Keratinocyte (primary cell): ENCODE measurements around the gene TMEM132D. TPM values are rescaled to one million over a fixed set of nuclear protein-coding genes. Genes with fewer than 3 reads are reported as not detected.

Source experiments
- DNase-seq: peaks from one replicate; pipeline ENCODE4 v3.0.0-alpha.2; 2011; ENCODE audit warnings: low read depth, missing footprints, low spot score
- FAIRE-seq: peaks from 2 replicates; lab custom pipeline; 2011; peaks lifted over from hg19 to GRCh38; lab: Jason Lieb, UNC
- H2AFZ ChIP-seq: 2 replicates; pipeline ENCODE4 v1.6.0; 2012; ENCODE audit warnings: low read length, control low read depth, inconsistent platforms; ENCODE audit not compliant: control insufficient read depth
- H3K27ac ChIP-seq: 2 replicates; pipeline ENCODE4 v1.5.1; 2011; ENCODE audit warnings: low read length; ENCODE audit not compliant: control insufficient read depth, insufficient read depth
- H3K27me3 ChIP-seq: 3 replicates; pipeline ENCODE4 v1.6.0; 2011; ENCODE audit warnings: low read length; ENCODE audit not compliant: control insufficient read depth, insufficient read depth; ENCODE audit errors: extremely low read depth
- H3K36me3 ChIP-seq, 2 experiments: 2 replicates in 1 of 2; 3 replicates in 1 of 2; pipeline ENCODE4 v1.5.1; 2011; ENCODE audit warnings: low read length in 2 of 2, mild to moderate bottlenecking in 1 of 2; ENCODE audit not compliant: control insufficient read depth in 2 of 2, insufficient read depth in 2 of 2; ENCODE audit errors: extremely low read depth in 1 of 2
- H3K4me1 ChIP-seq: 3 replicates; pipeline ENCODE4 v1.5.1; 2011; ENCODE audit warnings: low read length; ENCODE audit not compliant: control insufficient read depth, insufficient read depth; ENCODE audit errors: extremely low read depth
- H3K4me2 ChIP-seq: 3 replicates; pipeline ENCODE4 v1.6.0; 2011; ENCODE audit warnings: low read depth, low read length; ENCODE audit not compliant: control insufficient read depth, insufficient read depth; ENCODE audit errors: extremely low read depth
- H3K4me3 ChIP-seq, 3 experiments: fragments of 200-600 bp in 1 of 3; sonication (generic) in 1 of 3; 2 replicates in 2 of 3; 3 replicates in 1 of 3; pipeline ENCODE4 v1.5.1; 2011 to 2016; ENCODE audit warnings: low read length in 3 of 3, mild to moderate bottlenecking in 3 of 3, control low read depth in 2 of 3, inconsistent platforms in 1 of 3, low read depth in 1 of 3, mixed read lengths in 1 of 3, mixed run types in 1 of 3, moderate library complexity in 1 of 3; ENCODE audit not compliant: control insufficient read depth in 2 of 3, insufficient read depth in 2 of 3; ENCODE audit errors: extremely low read depth in 1 of 3
- H3K79me2 ChIP-seq: 2 replicates; pipeline ENCODE4 v1.6.0; 2012; ENCODE audit warnings: low read length; ENCODE audit not compliant: control insufficient read depth, insufficient read depth
- H3K9ac ChIP-seq: 3 replicates; pipeline ENCODE4 v1.6.0; 2011; ENCODE audit warnings: low read length; ENCODE audit not compliant: control insufficient read depth, insufficient read depth; ENCODE audit errors: extremely low read depth
- H3K9me1 ChIP-seq: 3 replicates; pipeline ENCODE4 v1.6.0; 2011; ENCODE audit warnings: low read length; ENCODE audit not compliant: control insufficient read depth, insufficient read depth; ENCODE audit errors: extremely low read depth
- H3K9me3 ChIP-seq: 2 replicates; pipeline ENCODE4 v1.5.1; 2012; ENCODE audit warnings: low read depth, low read length; ENCODE audit not compliant: control insufficient read depth
- H4K20me1 ChIP-seq: 3 replicates; pipeline ENCODE4 v1.6.0; 2011; ENCODE audit warnings: low read length; ENCODE audit not compliant: control insufficient read depth, insufficient read depth; ENCODE audit errors: extremely low read depth
- CTCF ChIP-seq, 3 experiments: IDR thresholded peaks in 1 of 3; conservative IDR thresholded peaks in 1 of 3; optimal IDR thresholded peaks in 1 of 3; 2 replicates in 2 of 3; 3 replicates in 1 of 3; pipeline versions ENCODE3 to v1.5.1; 2011; ENCODE audit warnings: low read length in 3 of 3, mild to moderate bottlenecking in 3 of 3, moderate library complexity in 2 of 3, control low read depth in 1 of 3, inconsistent platforms in 1 of 3; ENCODE audit not compliant: insufficient read depth in 2 of 3; ENCODE audit errors: extremely low read depth in 1 of 3
- EZH2 ChIP-seq: IDR thresholded peaks from one replicate; pipeline ENCODE4 v1.6.1; 2012; ENCODE audit warnings: inconsistent platforms, mild to moderate bottlenecking, low read length, moderate library complexity
- dilution Hi-C: fragments of 300-500 bp; cut with MboI; formaldehyde crosslinking; loops from one replicate; pipeline ENCODE4 v1.7.0; 2020; ENCODE audit warnings: low sequenced_read_pairs; ENCODE audit not compliant: extremely low pct_ligation_motif_present
- polyA plus RNA-seq, 5 experiments: library from polyadenylated mRNA; depleted of rRNA in 3 of 5; stranded (reverse) in 3 of 5; stranded (forward) in 1 of 5; unstranded in 1 of 5; fragments of >200 nt; gene quantifications; 1 replicate in 1 of 5; 2 replicates in 3 of 5; 3 replicates in 1 of 5; pipeline versions ENCODE4 v1.2.1 to v1.2.3, GENCODE V29; 2011 to 2012; ENCODE audit warnings: missing spikeins in 2 of 5, low read depth in 1 of 5, low replicate concordance in 1 of 5

TMEM132D gene
- polyA plus RNA-seq, 1 donor (not counting 4 experiments of a cell fraction or from before 2014, with no cell fraction given) = not detected

GRCh38 chr12:129862561-129863175 is 41.2 kb downstream of the TMEM132D start:
- Histone ChIP-seq H3K79me2 (no peaks in the 10 kb centered on the region), H3K27ac (no peak overlapping the region), H3K4me1 (no peaks in the 10 kb centered on the region), H3K9me3 (peaks cover 3% of the 10 kb centered on the region), H3K9ac (no peak overlapping the region), H3K9me1 (no peaks in the 10 kb centered on the region), H3K36me3 (no peaks in the 10 kb centered on the region), H4K20me1 (no peaks in the 10 kb centered on the region), H2AFZ (no peak overlapping the region), H3K4me3 (no peak overlapping the region), H3K4me2 (no peak overlapping the region), H3K27me3 (no peaks in the 10 kb centered on the region)
- dilution Hi-C loops = no loop called here
- TF ChIP-seq CTCF (optimal IDR thresholded peaks at IDR 0.05 in 1 of 3, IDR thresholded peaks at IDR 0.05 in 1 of 3, conservative IDR thresholded peaks at IDR 0.05 in 1 of 3; ENCODE audit: extremely low read depth in 1 of 3, insufficient read depth in 2 of 3, low read length in 3 of 3) (no peak), EZH2 (no peak)
- no peak for DNase-seq
- no peak for FAIRE-seq

- TF ChIP-seq EZH2 (no peak), CTCF (optimal IDR thresholded peaks at IDR 0.05 in 1 of 3, IDR thresholded peaks at IDR 0.05 in 1 of 3, conservative IDR thresholded peaks at IDR 0.05 in 1 of 3; ENCODE audit: extremely low read depth in 1 of 3, insufficient read depth in 2 of 3, low read length in 3 of 3) (no peak)
- Histone ChIP-seq H3K27ac (no peak overlapping the region), H3K27me3 (no peaks in the 10 kb centered on the region), H3K79me2 (no peaks in the 10 kb centered on the region), H3K36me3 (no peaks in the 10 kb centered on the region), H3K9me1 (no peaks in the 10 kb centered on the region), H3K4me1 (no peaks in the 10 kb centered on the region), H3K4me3 (no peak overlapping the region), H4K20me1 (no peaks in the 10 kb centered on the region), H3K9ac (no peak overlapping the region), H3K9me3 (peaks cover 3% of the 10 kb centered on the region), H3K4me2 (no peak overlapping the region), H2AFZ (no peak overlapping the region)
- dilution Hi-C loops = no loop called here
- DNase-seq (no peak), FAIRE-seq (no peak)
Measured at GRCh38 chr12:129861951-129862350, 41.9 kb downstream of the TMEM132D start.
